Activated CD8-positive, alpha-beta memory T cell treated with anti-CD3 and anti-CD28 coated beads for 48 hours (primary cell): ENCODE measurements around the gene ACBD3.

Experiments used
- DNase-seq, 3 experiments: peaks; one replicate each; pipeline ENCODE4 v3.0.0-alpha.2; 2020; ENCODE audit warnings: low read depth in 2 of 3, low spot score in 2 of 3

Gene ACBD3

DNA sequence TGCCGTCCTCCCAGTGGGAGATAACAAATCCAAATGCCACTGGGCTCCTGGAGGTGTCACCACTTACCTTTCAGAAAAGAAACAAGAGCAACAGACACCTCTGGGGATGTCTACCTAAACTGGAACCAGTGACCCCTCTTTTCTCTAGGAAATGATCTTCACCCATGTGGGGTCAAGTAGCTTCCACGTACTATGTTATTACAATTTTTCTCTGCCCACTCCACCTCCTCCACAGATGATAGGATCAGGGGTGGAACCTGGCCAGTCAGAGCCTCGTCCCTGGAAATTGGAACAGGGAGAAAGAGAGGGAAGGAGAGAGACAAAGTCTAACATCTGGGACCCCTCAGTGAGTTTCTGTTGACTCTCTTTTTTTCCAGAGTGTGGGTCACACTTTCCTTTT lies 73.9 kb downstream of the ACBD3 start:
- no peak for DNase-seq

DNA sequence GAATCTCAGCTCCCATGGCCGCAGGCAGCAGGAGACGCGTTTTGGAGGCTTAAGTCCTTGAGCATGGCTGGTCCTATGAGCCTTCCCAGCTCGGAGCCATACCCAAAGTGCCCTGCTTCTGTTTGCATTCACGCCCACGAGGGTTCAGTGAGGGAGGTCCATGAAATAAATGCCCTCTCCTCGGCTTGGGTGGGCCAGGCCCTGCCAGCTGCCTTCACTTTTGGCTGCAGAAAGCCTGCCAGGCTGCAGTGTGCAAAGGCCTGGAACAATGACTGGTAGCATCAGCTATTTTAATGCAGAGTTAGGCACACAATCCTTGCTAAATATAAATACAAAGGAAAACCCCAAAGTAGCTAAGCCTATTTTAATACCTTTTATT lies 74.7 kb downstream of the ACBD3 start:
- DNase-seq, result no peak

DNA sequence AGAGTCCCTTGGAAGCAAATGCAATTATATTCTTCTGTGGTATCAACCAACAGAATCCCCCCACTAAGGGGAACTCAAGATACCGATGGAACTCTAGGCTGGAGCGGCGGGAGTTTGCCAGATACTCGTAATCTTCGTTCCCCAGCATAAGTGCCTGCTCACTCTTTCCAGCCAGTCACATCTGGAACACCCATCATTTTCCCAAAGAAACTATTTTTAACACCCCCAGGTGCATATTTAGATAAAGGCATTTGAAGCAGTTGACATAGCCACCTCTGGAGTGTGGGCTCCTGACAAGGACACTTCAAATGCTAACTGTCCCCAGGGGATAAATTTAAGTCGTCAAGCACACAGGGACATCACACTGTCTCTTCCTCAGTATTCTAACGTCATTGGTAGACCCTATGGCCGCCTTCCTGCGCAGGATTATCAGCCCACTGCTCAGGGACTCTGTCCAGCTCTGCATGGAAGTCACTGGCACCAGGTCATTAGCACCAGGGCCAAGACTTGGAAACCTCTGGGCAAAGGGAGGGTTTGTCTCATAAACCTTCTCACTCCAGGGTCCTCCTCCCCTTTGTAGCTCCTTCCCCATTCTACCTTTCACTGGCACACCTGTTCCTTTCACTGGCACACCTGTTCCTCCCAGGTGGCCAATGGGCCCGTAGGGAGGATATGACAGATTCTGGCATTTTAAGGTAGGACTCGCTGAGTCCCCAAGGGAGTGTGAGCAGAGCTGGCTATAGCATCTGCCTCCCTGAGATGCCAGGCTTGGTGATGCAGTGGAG lies 75.3 kb downstream of the ACBD3 start:
- DNase-seq, result no peak

DNA sequence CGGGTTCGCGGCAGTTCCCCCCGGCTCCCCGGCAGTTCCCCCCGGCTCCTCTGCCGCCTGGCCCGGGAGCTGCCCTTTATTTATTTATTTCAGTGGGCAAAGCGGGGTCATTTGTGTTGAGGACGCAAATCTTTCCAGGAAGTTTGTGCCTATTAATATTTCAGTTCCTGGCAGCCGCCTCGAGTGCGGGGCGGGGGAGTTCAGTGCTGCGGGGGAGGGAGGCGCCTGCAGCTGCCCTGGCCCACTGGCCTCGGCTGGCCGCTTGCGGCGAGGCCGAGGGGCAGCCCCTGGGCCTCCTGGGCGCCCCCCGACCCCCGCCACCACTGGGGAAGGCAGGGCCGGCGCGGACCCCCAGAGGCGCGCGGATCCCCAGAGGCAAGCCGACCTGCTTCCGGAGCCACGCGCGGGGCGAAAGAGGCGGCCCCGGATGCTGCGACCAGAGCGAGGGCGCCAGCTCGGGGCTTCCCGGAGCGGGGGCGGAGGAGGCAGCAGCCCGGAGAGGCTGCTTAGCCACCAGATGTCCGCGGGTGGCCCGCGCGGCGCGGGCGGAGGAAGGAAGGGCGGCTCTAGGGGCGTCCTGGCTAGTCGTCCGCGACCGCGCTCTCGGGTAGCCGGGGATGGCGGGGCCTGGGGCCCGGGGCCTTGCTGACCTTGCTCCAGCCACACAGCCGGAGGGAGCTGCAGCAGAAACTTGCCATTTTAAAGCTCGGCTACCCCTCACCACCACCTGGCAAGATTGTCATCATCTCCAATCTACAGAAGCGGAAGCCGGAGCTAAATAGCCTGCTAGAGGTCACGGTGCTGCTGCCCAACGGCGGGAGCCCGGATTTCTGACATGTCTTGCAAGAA lies 76.1 kb downstream of the ACBD3 start:
- peak; percentile 28 to 66 (median 55) for DNase-seq

DNA sequence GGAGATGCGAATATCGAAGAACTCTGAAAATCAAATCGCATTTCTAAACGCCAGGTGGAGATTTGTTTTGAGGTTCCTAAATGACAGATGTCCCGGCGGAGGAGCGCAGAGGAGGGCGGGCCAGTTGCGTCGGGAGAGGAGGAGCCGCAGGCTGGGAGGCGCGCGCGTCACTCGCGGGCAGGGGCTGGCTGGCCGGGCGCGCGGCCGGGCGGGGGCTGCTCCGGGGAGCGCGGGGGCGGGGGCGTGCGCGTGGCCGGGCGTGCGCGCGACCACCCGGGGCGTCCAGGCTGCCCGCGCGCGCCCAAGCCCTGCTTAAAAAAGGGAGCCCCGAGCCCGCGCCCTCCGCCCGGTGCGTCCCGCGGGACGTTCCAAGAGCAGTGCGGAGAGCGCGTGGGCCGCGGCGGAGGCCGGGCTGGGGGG lies 76.7 kb downstream of the ACBD3 start:
- DNase-seq, result peak; percentile 60 to 70 (median 65)

DNA sequence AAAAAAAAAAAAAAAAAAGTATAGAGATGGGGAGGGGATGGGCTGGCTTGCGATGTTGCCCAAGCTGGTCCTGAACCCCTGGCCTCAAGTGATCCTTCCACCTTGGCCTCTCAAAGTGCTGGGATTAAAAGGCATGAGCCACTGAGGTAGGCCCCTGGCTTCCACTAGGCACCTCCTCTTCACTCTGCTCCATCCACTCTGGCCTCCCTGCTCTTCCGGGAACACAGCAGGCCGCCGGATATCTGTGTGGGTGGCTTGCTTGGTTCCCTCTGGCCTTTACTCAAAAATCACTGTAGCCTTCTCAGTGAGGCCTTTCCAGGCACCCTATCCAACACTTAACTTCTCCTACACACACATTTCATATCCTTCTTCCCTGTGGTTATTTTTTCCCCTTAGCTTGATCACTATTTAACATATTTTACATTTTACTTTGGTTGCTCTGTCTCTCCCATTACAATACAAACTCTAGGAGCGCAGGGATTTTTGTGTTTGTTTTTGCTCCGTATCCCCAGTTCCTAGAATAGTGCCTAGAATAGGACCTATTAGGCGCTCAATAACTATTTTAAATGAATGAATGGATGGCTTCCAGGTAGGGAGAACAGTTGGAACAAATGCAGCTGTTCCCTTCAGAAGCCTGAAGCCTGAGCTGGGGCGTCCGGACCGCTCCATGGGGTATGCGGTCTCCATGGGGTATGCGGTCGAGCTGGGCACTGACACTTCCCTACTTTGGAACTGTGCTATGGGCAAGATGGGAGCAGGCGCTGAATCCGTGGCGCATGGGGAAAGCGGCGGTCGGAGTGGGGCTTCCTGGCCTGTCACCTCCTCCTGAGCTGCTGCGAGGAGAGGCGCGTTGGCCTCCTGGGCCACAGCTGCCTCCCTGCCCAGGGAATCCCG lies 77.4 kb downstream of the ACBD3 start:
- DNase-seq, result no peak

- DNase-seq, result no peak
Measured at GRCh38 chr1:226107471-226108460, 78.8 kb downstream of the ACBD3 start.

- DNase-seq, result no peak
Measured at GRCh38 chr1:226104671-226105121, 81.8 kb downstream of the ACBD3 start.

GRCh38 chr1:226100436-226101391 lies 85.8 kb downstream of the ACBD3 start:
- DNase-seq, result no peak

GRCh38 chr1:226098870-226099835 lies 87.4 kb downstream of the ACBD3 start:
- no peak for DNase-seq

GRCh38 chr1:226097866-226098625 lies 88.5 kb downstream of the ACBD3 start:
- no peak for DNase-seq

- DNase-seq, result no peak
Measured at GRCh38 chr1:226095286-226095685, 91.3 kb downstream of the ACBD3 start.
